ENCODE data around the gene CLEC9A.

CLEC9A gene

GRCh38 chr12:10113920-10114319 lies 83.4 kb downstream of the CLEC9A start:
- no peaks in the 10 kb centered on the region for H3K36me3 ChIP-seq (ENCODE audit: control insufficient read depth, low read depth, low read length)
- H3K9ac ChIP-seq (ENCODE audit: low read length) = no peak overlapping the region
- no peak overlapping the region for H3K27ac ChIP-seq (ENCODE audit: low read length)
- H3K27me3 ChIP-seq (ENCODE audit: control insufficient read depth, insufficient read depth, low read length) = no peaks in the 10 kb centered on the region
- H3K4me3 ChIP-seq (ENCODE audit: low read length) = no peak overlapping the region
- H3K4me1 ChIP-seq (ENCODE audit: control insufficient read depth, low read depth, low read length) = no peaks in the 10 kb centered on the region
- H3K9me3 ChIP-seq (ENCODE audit: control insufficient read depth, low read depth, low read length) = no peaks in the 10 kb centered on the region

- no peak overlapping the region for H3K27ac ChIP-seq (ENCODE audit: low read length)
- no peaks in the 10 kb centered on the region for H3K36me3 ChIP-seq (ENCODE audit: control insufficient read depth, low read depth, low read length)
- H3K4me1 ChIP-seq (ENCODE audit: control insufficient read depth, low read depth, low read length) = no peaks in the 10 kb centered on the region
- no peaks in the 10 kb centered on the region for H3K27me3 ChIP-seq (ENCODE audit: control insufficient read depth, insufficient read depth, low read length)
- H3K9ac ChIP-seq (ENCODE audit: low read length) = no peak overlapping the region
- H3K9me3 ChIP-seq (ENCODE audit: control insufficient read depth, low read depth, low read length) = no peaks in the 10 kb centered on the region
- no peak overlapping the region for H3K4me3 ChIP-seq (ENCODE audit: low read length)
Observed at GRCh38 chr12:10115311-10115710, 84.8 kb downstream of the CLEC9A start.
